ENCODE data around the gene REN. TPM values are rescaled to one million over a fixed set of nuclear protein-coding genes. Genes with fewer than 3 reads are reported as not detected.

The REN gene
- total RNA-seq, 4 donors from 2014 or later: not detected

DNA sequence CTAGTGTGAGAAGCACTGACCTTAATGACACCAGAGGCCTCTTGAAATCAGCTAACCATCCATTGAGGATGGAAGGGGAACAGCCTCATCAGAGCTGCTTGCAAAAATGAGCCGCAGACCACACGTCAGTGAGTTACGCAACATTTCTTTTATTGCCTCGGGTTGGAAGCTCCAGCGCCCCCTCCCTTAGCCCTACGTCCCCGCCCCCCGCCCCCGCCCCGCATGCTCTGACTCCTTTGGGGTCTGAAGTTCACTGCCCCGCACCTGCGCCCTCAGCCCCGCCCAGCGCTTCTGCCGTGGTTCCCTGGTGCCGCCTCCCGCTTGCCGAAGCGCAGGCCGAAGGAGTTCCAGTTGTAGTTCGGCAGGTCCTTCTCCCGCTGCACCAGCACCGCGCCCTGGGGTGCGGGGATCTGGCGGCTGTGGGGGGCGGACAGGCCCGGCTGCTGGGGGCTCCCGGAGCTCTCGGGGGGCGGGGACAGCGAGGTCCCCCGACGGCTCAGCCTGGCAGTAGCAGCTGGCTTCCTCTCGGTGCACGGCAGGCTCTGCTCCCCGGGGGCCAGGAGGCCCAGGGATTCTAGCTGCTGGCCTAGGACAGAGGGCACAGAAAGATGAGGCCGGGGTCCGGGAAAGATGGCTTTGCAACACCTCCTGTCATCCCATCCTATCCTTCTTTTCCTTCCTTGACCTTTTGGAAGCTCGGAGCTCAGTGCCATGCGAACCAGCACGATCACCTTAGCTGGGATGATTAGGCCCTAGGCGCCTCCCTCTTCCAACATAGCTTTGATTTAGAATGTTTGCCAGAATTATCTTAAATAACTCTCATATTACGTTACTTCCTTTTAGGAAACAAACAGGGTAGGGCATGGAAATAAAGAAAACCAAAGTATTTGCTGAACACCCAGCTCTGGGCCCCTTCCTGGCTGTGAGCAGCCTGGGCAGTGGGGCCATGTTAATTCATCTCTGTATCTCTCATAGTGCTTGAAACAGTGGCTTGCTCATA, 24.4 kb upstream of the REN start:
- TF ChIP-seq, protein P1, sequence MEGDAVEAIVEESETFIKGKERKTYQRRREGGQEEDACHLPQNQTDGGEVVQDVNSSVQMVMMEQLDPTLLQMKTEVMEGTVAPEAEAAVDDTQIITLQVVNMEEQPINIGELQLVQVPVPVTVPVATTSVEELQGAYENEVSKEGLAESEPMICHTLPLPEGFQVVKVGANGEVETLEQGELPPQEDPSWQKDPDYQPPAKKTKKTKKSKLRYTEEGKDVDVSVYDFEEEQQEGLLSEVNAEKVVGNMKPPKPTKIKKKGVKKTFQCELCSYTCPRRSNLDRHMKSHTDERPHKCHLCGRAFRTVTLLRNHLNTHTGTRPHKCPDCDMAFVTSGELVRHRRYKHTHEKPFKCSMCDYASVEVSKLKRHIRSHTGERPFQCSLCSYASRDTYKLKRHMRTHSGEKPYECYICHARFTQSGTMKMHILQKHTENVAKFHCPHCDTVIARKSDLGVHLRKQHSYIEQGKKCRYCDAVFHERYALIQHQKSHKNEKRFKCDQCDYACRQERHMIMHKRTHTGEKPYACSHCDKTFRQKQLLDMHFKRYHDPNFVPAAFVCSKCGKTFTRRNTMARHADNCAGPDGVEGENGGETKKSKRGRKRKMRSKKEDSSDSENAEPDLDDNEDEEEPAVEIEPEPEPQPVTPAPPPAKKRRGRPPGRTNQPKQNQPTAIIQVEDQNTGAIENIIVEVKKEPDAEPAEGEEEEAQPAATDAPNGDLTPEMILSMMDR (IDR thresholded peaks at IDR 0.05; ENCODE audit: low read depth): no peak

- TF ChIP-seq, protein P1 (IDR thresholded peaks at IDR 0.05; ENCODE audit: low read depth): no peak
Measured at GRCh38 chr1:204188959-204189639, 23.0 kb upstream of the REN start.

DNA sequence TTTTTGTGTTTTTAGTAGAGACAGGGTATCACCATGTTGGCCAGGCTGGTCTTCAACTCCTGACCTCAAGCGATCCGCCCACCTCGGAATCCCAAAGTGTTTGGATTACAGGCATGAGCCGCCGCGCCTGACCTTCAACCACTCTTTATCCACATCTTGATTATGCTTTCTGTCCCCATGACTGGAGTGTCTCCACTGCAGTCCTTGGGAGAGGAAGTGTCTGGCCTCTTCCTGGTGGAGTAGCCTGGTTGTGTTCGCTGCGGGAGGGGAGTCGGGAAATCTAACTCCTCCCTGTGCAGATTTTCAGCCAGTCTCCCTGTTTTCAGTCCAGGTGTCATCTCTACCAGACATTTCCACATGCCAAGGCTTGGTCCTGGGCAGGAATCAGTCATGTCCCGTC, 20.5 kb upstream of the REN start:
- TF ChIP-seq, protein P1 (IDR thresholded peaks at IDR 0.05; ENCODE audit: low read depth): no peak

GRCh38 chr1:204181116-204181515, 15.0 kb upstream of the REN start:
- TF ChIP-seq, protein P1 (IDR thresholded peaks at IDR 0.05; ENCODE audit: low read depth): no peak

GRCh38 chr1:204180133-204180532, 14.0 kb upstream of the REN start:
- TF ChIP-seq, protein P1 (IDR thresholded peaks at IDR 0.05; ENCODE audit: low read depth): no peak

GRCh38 chr1:204178487-204179281, 12.5 kb upstream of the REN start:
- TF ChIP-seq, protein P1 (IDR thresholded peaks at IDR 0.05; ENCODE audit: low read depth): no peak

Data from subcutaneous adipose tissue (tissue), 4 donors.